ENCODE data around the gene ZNF236. TPM values are rescaled to one million over a fixed set of nuclear protein-coding genes. Genes with fewer than 3 reads are reported as not detected.

The ZNF236 gene
- total RNA-seq, 1 donor from 2014 or later, result 21.0 TPM

DNA sequence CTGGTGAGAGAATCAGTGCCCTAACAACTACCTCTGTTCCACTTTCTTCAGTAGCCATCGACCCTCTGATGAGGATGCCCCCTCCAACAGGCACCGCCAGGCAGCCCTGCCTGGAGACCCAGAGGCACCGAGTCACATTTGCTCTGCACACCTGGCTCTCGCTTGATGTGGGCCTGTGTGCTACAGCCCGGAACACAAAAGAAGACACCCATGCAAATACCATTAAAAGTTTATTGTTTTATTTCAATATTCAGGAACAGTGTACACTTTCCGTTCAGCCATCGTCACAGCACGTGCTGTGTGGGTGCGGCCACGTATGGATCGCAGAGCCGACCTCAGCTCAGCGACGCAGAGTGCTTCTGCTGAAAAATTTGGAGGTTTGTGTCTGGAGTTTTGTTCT lies 156.3 kb downstream of the ZNF236 start:
- Mint-ChIP-seq H3K9me3 (ENCODE audit: unreplicated experiment) (peaks cover 15% of the 10 kb centered on the region), H3K4me1 (ENCODE audit: low read depth, unreplicated experiment) (peaks cover 64% of the 10 kb centered on the region), H3K27ac (ENCODE audit: unreplicated experiment) (peak overlapping the region; percentile 91), H3K36me3 (ENCODE audit: unreplicated experiment) (peaks cover 4% of the 10 kb centered on the region), H3K4me3 (ENCODE audit: unreplicated experiment) (no peak overlapping the region), H3K27me3 (ENCODE audit: unreplicated experiment) (peaks cover 11% of the 10 kb centered on the region)
- TF ChIP-seq CTCF (IDR thresholded peaks at IDR 0.05; ENCODE audit: partially characterized antibody, unreplicated experiment), result no peak
- no peak for DNase-seq

DNA sequence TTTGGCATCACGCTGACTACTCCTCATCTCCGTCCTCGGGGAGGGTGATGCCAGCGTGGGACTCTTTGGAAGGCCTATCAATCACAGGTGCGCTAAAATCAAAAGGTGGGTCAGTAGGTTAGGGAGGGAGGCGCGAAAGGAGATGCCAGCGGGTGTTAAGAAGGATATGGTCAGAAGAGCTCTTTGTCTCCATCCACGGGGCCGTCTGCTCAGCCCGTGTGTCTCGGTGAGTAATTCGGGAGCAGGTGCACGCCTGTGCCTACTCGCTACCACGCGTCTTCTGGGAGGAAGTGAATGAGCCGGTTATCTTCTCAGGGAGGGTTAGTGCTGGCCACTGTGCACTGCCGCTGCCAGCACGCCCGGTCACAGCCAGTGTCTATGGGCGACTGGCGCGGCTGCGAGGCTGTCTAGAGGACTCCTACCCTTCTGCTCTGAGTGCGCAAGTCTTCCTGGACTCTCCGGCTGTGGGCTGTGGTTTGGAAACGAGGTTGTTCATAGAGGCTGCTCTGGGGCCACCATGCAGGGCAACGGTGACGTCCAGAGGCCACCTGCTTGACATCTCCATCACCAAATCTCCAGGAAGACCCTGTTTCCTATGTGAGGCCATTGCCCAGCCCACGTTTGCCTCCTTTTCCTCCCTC lies 156.9 kb downstream of the ZNF236 start:
- Mint-ChIP-seq H3K27ac (ENCODE audit: unreplicated experiment) (peak overlapping the region; percentile 25), H3K36me3 (ENCODE audit: unreplicated experiment) (peaks cover 4% of the 10 kb centered on the region), H3K4me1 (ENCODE audit: low read depth, unreplicated experiment) (peaks cover 58% of the 10 kb centered on the region), H3K4me3 (ENCODE audit: unreplicated experiment) (no peak overlapping the region), H3K27me3 (ENCODE audit: unreplicated experiment) (peaks cover 11% of the 10 kb centered on the region), H3K9me3 (ENCODE audit: unreplicated experiment) (peaks cover 14% of the 10 kb centered on the region)
- TF ChIP-seq CTCF (IDR thresholded peaks at IDR 0.05; ENCODE audit: partially characterized antibody, unreplicated experiment), result no peak
- DNase-seq, result no peak

DNA sequence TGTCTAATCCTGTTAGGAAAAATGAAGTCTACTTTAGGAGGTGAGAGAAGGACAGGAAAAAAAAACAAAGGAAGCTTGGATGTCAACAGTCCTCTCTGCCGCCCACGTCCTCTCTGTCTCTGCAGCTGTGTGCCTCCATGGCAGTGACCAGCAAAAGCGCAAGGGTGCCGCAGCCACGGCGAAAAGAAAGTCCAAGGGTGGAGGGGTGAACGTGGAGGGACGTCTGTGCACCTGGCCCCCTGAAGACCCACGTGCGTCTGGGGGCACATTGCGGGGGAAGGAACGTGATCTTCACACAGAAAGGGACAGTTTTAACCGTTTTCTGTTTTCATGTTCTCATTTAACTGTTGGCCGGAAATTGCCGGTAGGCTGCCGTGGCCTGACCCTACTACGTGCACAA lies 157.5 kb downstream of the ZNF236 start:
- no peak for DNase-seq

GRCh38 chr18:76980663-76981395 lies 158.5 kb downstream of the ZNF236 start:
- peaks cover 4% of the 10 kb centered on the region for H3K36me3 Mint-ChIP-seq (ENCODE audit: unreplicated experiment)
- H3K4me1 Mint-ChIP-seq (ENCODE audit: low read depth, unreplicated experiment), result peaks cover 51% of the 10 kb centered on the region
- no peak for DNase-seq
- no peak for TF ChIP-seq CTCF (IDR thresholded peaks at IDR 0.05; ENCODE audit: partially characterized antibody, unreplicated experiment)
- peaks cover 11% of the 10 kb centered on the region for H3K9me3 Mint-ChIP-seq (ENCODE audit: unreplicated experiment)
- H3K27me3 Mint-ChIP-seq (ENCODE audit: unreplicated experiment), result peaks cover 11% of the 10 kb centered on the region
- peak overlapping the region; percentile 19 for H3K27ac Mint-ChIP-seq (ENCODE audit: unreplicated experiment)
- no peak overlapping the region for H3K4me3 Mint-ChIP-seq (ENCODE audit: unreplicated experiment)

More for the DNA sequence above, 157.5 kb downstream of the ZNF236 start:
- peaks cover 4% of the 10 kb centered on the region for H3K36me3 Mint-ChIP-seq (ENCODE audit: unreplicated experiment)
- H3K27ac Mint-ChIP-seq (ENCODE audit: unreplicated experiment), result peak overlapping the region; percentile 7
- peaks cover 51% of the 10 kb centered on the region for H3K4me1 Mint-ChIP-seq (ENCODE audit: low read depth, unreplicated experiment)
- peaks cover 14% of the 10 kb centered on the region for H3K9me3 Mint-ChIP-seq (ENCODE audit: unreplicated experiment)
- no peak for TF ChIP-seq CTCF (IDR thresholded peaks at IDR 0.05; ENCODE audit: partially characterized antibody, unreplicated experiment)
- no peak overlapping the region for H3K4me3 Mint-ChIP-seq (ENCODE audit: unreplicated experiment)
- peaks cover 11% of the 10 kb centered on the region for H3K27me3 Mint-ChIP-seq (ENCODE audit: unreplicated experiment)

DNA sequence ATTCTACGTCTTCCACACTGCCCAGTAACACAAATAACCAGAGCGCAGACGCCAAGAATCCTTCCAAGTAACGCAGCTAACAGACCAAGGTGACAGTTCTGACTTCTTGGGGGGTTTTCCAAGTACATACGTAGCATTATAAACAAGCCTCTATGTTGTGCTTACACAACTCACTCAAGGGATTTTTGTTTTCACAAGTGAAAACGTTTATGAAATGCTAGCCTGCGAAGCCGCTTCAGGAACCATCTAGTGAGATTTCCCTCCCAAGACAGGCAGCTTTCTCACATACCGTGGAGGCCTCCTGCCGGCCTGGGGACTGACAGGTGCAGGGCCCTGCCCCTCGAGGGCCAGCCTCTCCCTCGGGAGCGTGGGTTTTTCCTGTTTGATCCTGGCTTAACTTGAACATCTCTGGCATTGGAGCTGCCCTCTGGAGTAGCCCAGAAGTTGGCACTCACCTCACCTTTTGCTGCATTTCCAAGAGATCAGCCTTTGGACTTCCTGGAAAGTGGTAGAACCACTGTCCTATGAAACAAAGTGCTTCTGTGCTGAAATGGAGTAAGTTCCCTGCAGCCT lies 159.1 kb downstream of the ZNF236 start:
- no peak overlapping the region for H3K27ac Mint-ChIP-seq (ENCODE audit: unreplicated experiment)
- H3K9me3 Mint-ChIP-seq (ENCODE audit: unreplicated experiment), result peaks cover 11% of the 10 kb centered on the region
- DNase-seq, result no peak
- peaks cover 11% of the 10 kb centered on the region for H3K27me3 Mint-ChIP-seq (ENCODE audit: unreplicated experiment)
- H3K4me3 Mint-ChIP-seq (ENCODE audit: unreplicated experiment), result no peak overlapping the region
- peaks cover 51% of the 10 kb centered on the region for H3K4me1 Mint-ChIP-seq (ENCODE audit: low read depth, unreplicated experiment)
- no peak for TF ChIP-seq CTCF (IDR thresholded peaks at IDR 0.05; ENCODE audit: partially characterized antibody, unreplicated experiment)
- peaks cover 4% of the 10 kb centered on the region for H3K36me3 Mint-ChIP-seq (ENCODE audit: unreplicated experiment)
